D341Med (cell line): ENCODE data around the gene MESP1.

Source experiments
- DNase-seq: peaks from one replicate; pipeline ENCODE4 v3.0.0; 2012; ENCODE audit warnings: low spot score

Gene MESP1

DNA sequence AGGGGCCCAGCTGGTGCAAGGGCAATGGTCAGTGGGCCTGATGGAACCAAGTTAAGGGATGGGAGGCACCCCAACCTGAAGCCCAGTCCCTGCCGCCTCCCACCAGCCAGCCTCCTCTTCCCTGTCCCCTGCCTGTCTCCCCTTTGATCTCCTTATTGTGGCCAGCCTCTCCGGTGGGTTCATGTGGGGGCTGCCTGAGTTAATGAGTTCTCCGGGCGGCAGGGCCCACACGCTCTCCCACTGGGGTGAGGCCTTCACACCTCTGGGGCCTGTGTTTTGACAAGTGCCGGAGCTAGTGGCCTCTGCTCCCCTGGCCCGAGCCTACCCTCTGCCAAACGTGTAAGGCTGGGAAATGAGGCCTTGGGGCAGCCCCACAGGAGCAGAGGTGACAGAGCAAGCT lies 7.2 kb upstream of the MESP1 start:
- DNase-seq, result no peak

DNA sequence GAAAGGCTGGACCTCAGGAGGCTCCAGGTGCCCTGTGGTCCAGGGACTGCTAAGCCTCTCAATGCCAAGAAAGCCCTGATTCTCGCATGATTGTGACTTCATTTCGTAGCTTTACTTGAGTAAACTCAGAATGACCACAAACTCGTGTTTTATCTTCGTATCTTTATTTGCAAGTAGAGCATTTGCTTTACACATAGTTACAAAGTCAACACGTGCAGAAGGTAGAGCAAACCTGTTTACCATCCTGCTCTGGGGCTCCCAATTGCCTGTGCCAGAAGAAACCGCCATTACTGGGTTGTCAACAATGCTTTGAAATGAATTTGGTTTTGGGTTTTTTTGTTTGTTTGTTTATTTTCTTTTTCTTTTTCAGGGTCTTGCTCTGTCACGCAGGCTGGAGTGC lies 5.8 kb upstream of the MESP1 start:
- DNase-seq, result no peak

DNA sequence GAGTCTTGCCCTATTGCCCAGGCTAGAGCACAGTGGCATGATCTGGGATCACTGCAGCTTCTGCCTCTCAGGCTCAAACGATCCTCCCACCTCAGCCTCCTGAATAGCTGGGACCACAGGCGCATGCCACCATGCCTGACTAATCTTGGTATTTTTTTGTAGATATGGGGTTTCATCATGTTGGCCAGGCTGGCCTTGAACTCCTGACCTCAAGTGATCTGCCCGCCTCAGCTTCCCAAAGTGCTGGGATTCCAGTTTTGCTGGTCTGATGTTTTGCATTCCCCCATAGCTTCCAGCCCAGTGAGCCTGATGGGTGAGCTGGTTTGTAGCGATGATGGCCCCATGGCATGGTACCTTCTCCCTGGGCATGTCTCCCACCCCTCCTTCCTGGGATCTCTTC lies 4.7 kb upstream of the MESP1 start:
- DNase-seq, result no peak

DNA sequence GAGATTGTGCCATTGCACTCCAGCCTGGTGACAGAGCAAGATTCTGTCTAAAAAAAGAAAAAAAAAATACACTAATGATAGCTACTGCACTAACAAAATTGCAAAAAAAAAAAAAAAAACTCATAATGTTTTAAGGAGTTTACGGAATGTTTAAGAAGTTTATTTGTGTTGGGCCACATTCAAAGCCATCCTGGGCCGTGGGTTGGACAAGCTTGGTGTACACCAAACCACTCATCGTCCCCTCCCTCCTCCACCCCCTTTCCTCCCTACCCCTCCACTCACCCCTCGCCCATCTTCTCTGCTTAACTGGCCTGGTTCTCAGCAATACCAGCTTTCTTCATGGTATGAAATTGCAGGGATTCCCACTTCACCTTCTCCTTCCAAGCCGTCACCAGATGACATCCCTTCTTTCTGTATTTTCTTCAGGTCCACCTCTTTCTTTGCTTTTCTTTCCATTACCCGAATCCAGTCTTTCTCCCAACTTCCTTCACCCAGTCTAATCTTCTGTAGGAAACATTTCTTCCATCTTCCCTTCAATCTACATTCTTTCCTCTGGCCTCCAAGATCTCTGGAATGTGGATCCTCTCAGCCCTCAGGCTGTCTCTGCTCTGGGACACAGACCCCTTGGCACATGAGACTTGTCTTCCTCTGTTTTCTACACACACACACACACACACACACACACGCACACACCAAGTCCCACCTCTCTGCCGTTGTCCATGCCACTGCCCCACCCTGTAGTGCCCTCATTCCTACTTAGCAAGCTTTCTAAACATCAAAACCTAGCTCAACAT lies 3.5 kb upstream of the MESP1 start:
- no peak for DNase-seq

DNA sequence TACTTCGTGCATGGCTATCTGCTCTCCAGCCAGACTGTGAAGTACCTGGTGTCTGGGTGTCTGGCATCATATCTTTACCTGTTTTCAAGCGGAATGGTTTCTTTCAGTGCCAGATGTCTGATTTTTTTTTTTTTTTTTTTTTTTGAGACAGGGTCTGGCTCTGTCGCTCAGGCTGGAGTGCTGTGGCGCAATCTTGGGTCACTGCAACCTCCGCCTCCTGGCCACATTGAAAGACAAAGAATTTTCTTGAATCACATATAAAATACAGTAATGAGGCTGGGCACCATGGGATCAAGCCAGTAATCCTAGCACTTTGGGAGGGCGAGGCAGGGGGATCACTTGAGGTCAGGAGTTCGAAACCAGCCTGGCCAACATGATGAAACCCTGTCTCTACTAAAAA lies 2.8 kb upstream of the MESP1 start:
- DNase-seq, result no peak

DNA sequence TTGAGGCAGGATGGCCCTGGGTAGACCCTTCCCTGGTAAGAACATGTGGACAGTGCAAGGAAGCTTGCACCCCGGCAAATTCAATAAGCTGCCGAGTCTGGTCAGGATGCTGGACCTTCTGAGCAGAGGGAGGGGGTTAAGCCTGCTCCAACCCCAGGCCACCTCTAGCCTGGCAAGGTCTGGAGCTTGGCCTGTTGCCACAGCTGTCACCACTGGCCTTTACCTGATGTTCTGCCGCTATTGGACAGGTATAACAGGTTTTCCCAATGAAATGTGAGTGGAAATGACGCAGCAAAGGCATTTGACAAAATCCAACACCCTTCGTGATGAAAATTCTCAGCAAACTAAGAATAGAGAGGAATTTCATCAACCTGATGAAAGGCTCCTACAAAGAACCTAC lies 699 bp upstream of the MESP1 start:
- no peak for DNase-seq

DNA sequence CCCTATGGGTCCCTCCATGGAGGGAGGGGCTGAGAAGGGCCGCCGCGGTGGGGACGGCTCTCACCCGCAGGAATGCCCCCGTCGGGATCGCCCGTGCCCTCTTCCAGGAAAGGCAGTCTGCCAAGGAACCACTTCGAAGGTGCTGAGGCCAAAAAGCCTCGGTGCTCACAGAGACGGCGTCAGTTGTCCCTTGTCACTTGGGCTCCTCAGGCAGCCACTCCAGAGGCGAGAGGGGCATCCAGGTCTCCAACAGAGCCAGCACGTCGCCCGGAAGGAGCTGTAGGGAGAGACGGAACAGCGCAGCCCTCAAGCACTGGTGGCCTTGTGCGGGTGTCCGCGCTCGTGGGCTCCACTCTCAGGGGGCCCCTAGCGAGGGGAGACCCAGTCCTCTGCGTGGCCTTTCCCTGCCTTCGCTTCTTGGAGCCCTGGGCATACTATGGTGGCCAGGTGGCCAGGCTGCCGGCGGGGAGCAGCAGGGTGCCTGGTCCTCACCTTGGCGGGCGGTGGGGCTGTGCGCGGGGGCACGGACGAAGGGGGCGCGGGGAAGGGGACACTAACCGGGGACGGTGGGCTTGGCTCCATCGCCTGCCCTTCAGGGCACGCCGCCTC lies 994 bp downstream of the MESP1 start:
- no peak for DNase-seq

DNA sequence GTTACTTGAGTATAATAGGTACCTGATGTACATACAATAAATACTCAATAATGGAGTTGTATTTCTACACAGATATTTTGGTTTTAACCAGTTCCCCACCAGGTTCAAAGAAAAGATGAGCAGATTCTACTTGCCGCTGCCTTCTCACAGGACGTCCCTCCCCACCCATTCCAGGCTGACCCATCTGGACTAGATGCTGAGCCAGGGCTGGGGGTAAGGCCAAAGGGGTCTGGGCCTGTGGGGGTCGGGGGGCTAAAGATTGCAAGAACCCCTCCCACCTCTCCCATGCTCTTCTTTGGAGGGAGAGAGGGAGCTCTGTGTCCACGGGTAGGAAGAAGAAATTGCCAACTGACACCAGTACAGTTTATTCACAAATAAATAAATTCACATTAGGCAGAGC lies 1.5 kb downstream of the MESP1 start:
- no peak for DNase-seq

DNA sequence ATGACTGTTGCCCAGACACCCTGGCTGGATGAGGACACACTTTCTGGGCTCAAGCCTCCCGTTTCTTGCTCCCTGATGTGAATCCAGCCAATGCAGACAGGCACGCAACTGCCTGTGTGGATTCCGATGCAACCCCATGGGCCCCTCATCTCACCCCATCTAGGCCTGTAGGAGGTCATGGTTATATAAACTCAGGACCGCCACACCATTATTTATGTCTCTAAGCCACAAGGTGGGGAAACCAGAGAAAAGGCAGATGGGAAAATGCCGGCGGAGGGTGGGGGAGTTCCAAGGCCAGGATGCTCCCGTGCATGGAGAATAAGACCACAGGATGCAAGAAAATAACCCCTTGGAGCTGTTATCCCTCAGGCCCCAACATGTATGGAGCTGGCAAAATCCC lies 2.0 kb downstream of the MESP1 start:
- no peak for DNase-seq

DNA sequence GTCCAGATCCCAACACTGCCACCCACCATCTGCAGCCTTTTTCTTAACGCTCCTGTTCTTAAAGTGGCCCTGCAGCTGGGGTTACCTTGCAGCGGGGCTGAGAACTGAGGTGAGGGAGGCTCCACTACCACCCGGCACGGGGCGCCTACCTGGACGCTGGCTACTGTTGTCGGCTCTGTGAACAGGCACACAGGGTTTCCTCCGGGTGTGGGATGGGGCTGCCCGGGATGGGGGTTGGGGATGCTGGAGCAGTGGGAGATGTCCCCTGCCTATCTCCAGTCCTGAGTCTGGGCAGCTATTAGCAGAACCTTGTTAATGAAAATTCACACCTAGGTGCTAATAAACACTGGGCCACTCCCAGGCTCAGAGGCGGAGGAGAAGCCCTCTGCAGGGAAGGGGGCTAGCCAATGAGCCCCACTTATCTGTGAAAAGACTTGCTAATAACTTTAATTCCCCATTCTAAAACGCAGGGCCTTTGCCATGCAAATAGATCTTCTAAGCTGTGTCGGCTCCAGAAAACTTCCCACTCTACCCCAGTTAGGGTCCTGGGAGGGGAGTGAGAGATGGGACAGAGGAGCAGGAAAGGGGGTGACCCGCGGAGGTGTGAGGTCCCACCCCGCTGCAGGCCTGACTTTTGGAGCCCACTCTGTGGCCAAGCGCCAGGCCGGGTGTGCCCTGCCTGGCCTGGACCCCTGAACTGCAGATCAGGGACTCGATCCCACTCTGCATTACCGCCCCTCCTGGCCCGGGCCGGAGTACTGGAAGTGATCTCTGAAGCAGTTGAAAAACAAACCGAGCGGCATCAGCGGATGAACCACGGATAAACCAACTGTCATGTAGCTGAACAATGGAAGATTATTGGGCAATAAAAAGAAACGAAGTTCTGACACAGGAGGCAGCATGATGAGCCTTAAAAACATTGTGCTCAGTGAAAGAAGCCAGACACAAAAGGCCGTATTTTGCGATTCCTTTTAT lies 3.1 kb downstream of the MESP1 start:
- no peak for DNase-seq

DNA sequence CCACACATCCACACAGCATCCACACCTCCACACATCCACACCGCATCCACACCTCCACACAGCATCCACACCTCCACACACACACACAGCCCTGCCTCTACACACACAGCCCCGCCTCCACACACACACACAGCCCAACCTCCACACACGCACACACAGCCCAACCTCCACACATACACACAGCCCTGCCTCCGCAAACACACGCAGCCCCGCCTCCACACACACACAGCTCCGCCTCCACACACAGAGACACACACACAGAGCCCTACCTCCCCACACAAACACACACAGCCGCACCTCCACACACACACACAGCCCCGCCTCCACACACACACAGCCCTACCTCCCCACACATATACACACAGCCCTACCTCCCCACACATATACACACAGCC lies 4.7 kb downstream of the MESP1 start:
- DNase-seq, result no peak

DNA sequence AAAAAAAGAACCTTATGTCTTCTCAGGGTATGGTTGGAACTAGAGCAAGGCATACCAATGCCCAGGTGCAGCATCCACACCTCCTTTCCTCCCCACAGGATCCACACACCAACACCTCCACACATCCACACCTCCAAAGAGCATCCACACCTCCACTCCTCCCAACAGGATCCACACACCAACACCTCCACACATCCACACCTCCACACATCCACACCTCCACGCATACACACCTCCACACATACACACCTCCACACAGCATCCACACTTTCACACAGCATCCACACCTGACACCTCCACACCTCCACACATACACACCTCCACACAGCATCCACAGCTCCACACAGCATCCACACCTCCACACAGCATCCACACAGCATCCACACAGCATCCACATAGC lies 5.3 kb downstream of the MESP1 start:
- no peak for DNase-seq

DNA sequence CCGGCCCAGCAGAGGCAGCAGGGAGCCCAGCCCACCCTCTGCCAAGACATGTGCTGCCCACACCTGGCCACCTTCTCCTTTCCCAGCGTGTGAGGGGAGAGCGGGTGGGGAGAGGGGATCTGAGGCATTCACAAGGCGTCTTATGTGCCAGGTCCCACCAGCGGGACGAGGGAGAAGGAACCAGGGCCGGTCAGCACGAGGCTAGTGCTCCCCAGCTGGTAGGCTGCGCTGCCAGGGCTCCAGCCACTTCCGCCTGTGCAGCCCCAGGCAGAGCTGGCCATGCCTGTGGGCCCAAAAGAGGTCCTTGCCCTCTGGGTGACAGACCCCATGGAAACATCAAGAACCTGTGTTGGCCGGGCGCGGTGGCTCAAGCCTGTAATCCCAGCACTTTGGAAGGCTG lies 5.9 kb downstream of the MESP1 start:
- DNase-seq, result no peak

DNA sequence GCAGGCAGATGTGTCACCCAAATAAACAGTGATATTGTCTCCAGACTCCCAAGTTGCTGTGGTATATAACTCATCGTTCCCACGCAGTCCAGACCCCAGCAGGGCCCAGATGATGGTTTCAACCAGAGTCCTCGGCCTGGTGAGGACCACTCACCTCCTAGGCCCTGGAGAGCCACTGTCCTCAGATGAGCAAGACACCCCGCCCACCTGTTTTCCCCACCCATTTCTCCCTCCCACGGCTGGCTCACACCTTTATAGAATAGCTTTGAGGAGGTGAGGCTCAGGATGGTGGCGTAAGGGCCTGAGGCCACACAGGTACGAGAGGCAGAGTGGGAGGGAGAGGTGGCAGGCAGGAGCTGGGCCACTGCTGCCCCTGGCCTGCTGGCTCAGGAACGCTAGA lies 7.5 kb downstream of the MESP1 start:
- DNase-seq, result no peak

DNA sequence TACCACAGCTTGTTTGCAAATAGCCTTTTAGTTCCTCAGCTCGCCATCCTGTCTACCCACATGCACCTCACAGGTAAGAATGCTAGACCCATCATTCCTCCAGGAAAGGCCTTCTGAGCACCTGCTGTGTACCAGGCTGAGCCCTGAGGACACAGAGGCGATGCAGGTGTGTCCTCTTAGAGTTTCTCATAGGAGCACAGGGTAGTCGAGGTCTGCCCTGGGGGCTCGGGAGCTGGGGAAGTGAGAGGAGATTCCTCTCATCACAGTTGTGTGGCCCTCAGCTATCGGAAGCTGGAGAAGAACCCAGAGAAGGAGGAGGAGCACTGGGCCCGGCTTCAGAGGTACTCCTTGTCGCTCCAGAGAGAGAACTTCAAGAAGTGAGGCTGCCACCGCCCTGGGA lies 8.0 kb downstream of the MESP1 start:
- DNase-seq, result no peak

DNA sequence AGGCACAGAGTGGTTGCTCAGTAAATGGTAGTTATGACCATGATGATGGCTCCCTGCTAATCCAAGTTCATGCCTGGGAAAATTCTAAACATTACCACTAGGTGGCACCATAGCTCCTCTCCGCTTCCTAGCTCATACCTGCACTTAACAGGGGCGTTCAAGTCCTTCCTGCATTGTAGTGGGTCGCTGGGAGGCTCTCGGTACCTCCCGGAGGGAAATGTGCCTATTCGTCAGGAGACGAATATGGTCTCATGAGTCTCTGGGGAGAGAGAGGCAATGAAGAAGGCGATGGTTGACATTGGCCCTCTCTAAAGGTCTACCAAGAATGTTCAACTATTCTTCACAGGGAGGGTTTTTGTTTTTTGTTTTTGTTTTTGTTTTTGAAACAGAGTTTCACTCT lies 10.9 kb downstream of the MESP1 start:
- DNase-seq, result peak; percentile 79

DNA sequence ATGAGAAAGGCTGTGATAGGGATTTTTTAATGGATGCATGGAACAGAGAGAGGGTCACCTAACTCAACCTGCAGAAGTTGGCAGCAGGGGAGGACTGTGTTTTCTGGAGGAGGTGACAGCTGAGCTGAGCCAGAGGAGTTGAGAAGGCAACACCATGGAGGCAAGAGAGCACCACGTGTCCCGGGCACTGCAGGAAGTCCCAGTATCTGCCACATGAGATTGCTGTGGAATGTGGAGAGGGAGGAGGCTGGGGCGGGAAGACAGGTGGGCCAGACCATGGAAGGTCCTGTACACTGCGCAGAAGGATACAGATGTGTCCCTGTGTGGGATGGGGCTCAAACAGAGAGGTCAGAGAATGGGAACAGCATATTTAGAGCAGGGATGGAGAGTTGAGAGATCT lies 15.3 kb downstream of the MESP1 start:
- DNase-seq, result no peak

DNA sequence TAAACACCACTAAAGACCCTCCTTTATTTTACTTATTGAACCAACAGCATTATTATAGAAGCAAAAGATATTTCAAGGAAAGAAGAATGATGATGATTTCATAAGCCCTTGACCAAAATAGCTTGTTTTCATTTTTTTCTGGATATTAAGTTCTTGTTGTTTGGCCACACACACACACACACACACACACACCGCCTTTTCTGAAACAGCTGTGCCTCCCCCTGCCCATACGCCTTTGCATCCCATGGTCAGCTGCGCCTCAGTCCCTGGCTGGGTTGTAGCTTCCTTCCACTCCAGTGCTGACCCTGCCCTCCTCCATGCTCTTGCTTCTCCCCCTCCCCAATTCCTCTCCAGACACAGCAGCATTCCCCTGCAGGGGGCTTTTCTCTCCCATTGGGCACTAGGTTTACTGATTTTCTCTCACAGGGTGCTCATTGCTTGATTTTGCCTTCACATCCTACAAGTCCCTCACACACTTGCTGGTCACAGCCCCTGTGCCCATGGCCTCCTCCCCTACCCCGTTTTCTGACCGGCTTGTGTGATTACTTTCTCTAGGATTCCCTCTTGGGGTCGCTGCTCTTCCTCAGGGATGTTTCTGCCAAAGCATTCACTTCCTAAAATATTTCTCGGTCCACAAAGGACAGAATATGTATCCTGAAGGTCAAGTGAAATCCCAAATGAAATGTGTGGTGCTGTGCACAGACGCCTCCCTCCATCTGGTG lies 18.4 kb downstream of the MESP1 start:
- DNase-seq, result no peak

DNA sequence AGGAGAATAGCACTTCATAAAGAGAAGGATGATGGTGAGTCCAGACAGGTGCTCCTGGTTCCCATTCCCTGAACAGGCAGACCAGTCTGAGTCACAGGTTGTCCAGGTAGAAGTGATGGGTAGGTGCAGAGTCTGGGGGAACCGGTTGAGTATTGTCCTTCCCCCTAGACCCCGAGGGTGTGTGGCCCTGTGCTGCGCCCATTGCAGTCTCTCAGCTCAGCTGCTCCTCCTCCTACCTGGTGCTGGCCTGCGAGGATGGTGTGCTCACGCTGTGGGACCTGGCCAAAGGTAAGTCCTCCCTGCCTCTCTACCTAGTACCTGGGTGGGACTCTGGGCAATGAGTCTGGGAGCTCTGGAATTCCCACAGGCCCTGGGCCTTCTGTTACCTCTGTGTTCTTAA lies 19.8 kb downstream of the MESP1 start:
- DNase-seq, result no peak

DNA sequence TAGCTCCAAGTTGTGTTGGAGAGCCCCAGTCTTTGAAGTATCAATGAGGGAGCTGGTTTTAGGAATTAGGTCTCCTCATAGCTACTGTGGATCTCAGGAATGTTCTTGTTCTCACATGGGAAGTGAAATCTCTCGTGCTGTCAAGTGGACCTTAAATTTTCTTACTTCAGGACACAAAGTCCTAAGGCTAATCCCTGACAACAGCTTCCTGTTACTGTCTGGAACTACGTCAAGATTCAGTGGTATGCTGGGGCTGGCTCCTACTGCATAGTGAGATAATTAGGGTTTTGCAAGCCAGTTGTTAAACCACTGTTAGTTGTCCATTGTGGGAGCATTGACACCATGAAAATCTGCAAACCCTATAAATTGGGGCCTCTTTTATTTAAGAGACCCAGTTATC lies 22.8 kb downstream of the MESP1 start:
- DNase-seq, result no peak

DNA sequence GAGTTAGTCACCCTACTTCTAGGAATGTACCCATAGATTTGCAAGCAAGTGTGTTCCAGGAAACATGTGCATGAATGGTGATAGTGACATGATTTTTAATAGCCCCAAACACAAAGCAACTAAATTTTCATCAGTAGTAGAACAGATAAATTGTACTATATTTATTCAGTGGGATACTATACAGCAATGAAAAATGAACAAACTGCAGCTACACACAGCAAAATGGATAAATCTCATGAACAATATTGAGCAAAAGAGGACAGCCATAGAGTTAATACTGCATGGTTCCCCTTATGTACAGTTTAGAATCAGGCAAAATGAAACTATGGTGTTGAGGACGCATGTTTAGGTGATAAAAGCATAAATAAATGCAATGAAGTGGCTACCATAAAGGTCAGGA lies 26.0 kb downstream of the MESP1 start:
- DNase-seq, result no peak

DNA sequence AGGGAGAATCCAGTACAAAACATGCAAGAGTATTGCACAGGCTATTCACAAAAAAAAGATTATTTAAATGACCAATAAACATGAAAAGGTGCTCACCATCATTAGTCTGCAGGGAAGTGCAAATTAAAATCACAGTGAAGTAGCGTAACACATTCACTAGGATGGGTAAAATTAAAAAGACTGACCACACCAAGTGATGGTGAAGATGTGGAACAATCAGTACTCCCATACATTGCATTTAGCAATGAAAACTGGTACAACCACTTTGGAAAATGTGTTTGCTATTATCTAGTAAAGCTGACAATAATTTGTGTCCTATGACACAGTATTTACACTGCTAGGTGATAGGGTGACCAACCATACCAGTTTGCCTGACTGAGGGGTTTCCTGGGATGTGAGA lies 26.4 kb downstream of the MESP1 start:
- no peak for DNase-seq
